Calu3 (cell line): Measurements from ENCODE around the gene NCKAP5. TPM values are rescaled to one million over a fixed set of nuclear protein-coding genes. Genes with fewer than 3 reads are reported as not detected.

ENCODE experiments used
- BruUV-seq: library from RNA; stranded (reverse); fragments of 400-500 nt; replicated peaks from 2 replicates; lab custom pipeline; 2021; lab: Mats Ljungman, UMichigan
- CTCF ChIA-PET: fragments of 300-600 bp; sonication (Branson Sonifier 250); formaldehyde crosslinking; loops from one replicate; lab custom pipeline; 2022; ENCODE audit warnings: antibody characterized with exemption; lab: Charles Lee
- DNase-seq: peaks from one replicate; pipeline ENCODE4 v3.0.0; 2022
- H3K27ac Mint-ChIP-seq: one replicate; pipeline ENCODE4 v1.8.0; 2022; ENCODE audit warnings: mixed read lengths; ENCODE audit not compliant: unreplicated experiment
- H3K27me3 Mint-ChIP-seq: one replicate; pipeline ENCODE4 v1.8.0; 2022; ENCODE audit warnings: mixed read lengths; ENCODE audit not compliant: unreplicated experiment
- H3K36me3 Mint-ChIP-seq: one replicate; pipeline ENCODE4 v1.8.0; 2022; ENCODE audit warnings: mild to moderate bottlenecking, moderate library complexity, mixed read lengths; ENCODE audit not compliant: insufficient read depth, unreplicated experiment
- H3K4me1 Mint-ChIP-seq: one replicate; pipeline ENCODE4 v1.8.0; 2022; ENCODE audit warnings: mild to moderate bottlenecking, low read depth, mixed read lengths; ENCODE audit not compliant: unreplicated experiment
- H3K4me3 Mint-ChIP-seq: one replicate; pipeline ENCODE4 v1.8.0; 2022; ENCODE audit warnings: mild to moderate bottlenecking, low read depth, moderate library complexity, mixed read lengths; ENCODE audit not compliant: unreplicated experiment
- H3K9me3 Mint-ChIP-seq: one replicate; pipeline ENCODE4 v1.8.0; 2022; ENCODE audit warnings: low read depth, mixed read lengths; ENCODE audit not compliant: unreplicated experiment
- CTCF ChIP-seq: fragments of 200-600 bp; IDR thresholded peaks from one replicate; pipeline ENCODE4 v1.8.0; 2022; ENCODE audit warnings: antibody characterized with exemption; ENCODE audit not compliant: unreplicated experiment
- intact Hi-C: fragments of 100-400 bp; cut with micrococcal nuclease; formaldehyde crosslinking; loops from one replicate; pipeline ENCODE4 v1.10.0; 2022; ENCODE audit not compliant: unreplicated experiment
- total RNA-seq: library from RNA; stranded (reverse); gene quantifications from 2 replicates; pipeline ENCODE4 v1.2.3, GENCODE V29; 2022

Gene NCKAP5
- total RNA-seq, 1 experiment from 2014 or later, result 2.2 TPM

GRCh38 chr2:133495226-133495625 lies 73.0 kb downstream of the NCKAP5 start:
- H3K9me3 Mint-ChIP-seq, result no peaks in the 10 kb centered on the region
- intact Hi-C loops, result no loop called here
- H3K27me3 Mint-ChIP-seq, result peaks cover 14% of the 10 kb centered on the region
- no peak overlapping the region for H3K27ac Mint-ChIP-seq
- H3K36me3 Mint-ChIP-seq, result no peaks in the 10 kb centered on the region
- TF ChIP-seq CTCF, result no peak
- no peak for DNase-seq
- H3K4me3 Mint-ChIP-seq, result no peak overlapping the region
- CTCF ChIA-PET, result no interaction called here
- H3K4me1 Mint-ChIP-seq, result no peaks in the 10 kb centered on the region
- BruUV-seq, result no TSS peak

GRCh38 chr2:133492719-133493380 lies 75.4 kb downstream of the NCKAP5 start:
- no TSS peak for BruUV-seq
- Mint-ChIP-seq H3K36me3 (no peaks in the 10 kb centered on the region), H3K9me3 (no peaks in the 10 kb centered on the region), H3K27ac (no peak overlapping the region), H3K27me3 (peaks cover 4% of the 10 kb centered on the region), H3K4me3 (no peak overlapping the region), H3K4me1 (no peaks in the 10 kb centered on the region)
- TF ChIP-seq CTCF, result no peak
- DNase-seq, result no peak
- intact Hi-C loops, result no loop called here
- CTCF ChIA-PET, result interaction anchor here (0.6 kb wide), 1 partner anchor 74 kb away, joined by 3 read pairs; no protein-coding TSS in a partner anchor

- H3K4me3 Mint-ChIP-seq, result no peak overlapping the region
- CTCF ChIA-PET, result no interaction called here
- intact Hi-C loops, result no loop called here
- H3K4me1 Mint-ChIP-seq, result peaks cover 16% of the 10 kb centered on the region
- no TSS peak for BruUV-seq
- H3K9me3 Mint-ChIP-seq, result no peaks in the 10 kb centered on the region
- no peak for DNase-seq
- no peak for TF ChIP-seq CTCF
- H3K27me3 Mint-ChIP-seq, result no peaks in the 10 kb centered on the region
- no peak overlapping the region for H3K27ac Mint-ChIP-seq
- no peaks in the 10 kb centered on the region for H3K36me3 Mint-ChIP-seq
Measured at GRCh38 chr2:133490411-133490980, 77.8 kb downstream of the NCKAP5 start.

- no peak for DNase-seq
- H3K9me3 Mint-ChIP-seq, result no peaks in the 10 kb centered on the region
- intact Hi-C loops, result no loop called here
- no peak overlapping the region for H3K27ac Mint-ChIP-seq
- no peak for TF ChIP-seq CTCF
- CTCF ChIA-PET, result no interaction called here
- no peaks in the 10 kb centered on the region for H3K36me3 Mint-ChIP-seq
- BruUV-seq, result no TSS peak
- H3K4me3 Mint-ChIP-seq, result no peak overlapping the region
- peaks cover 16% of the 10 kb centered on the region for H3K4me1 Mint-ChIP-seq
- H3K27me3 Mint-ChIP-seq, result no peaks in the 10 kb centered on the region
Measured at GRCh38 chr2:133489641-133490410, 78.4 kb downstream of the NCKAP5 start.
